ENCODE results near the gene ZNF101.

The ZNF101 gene

DNA sequence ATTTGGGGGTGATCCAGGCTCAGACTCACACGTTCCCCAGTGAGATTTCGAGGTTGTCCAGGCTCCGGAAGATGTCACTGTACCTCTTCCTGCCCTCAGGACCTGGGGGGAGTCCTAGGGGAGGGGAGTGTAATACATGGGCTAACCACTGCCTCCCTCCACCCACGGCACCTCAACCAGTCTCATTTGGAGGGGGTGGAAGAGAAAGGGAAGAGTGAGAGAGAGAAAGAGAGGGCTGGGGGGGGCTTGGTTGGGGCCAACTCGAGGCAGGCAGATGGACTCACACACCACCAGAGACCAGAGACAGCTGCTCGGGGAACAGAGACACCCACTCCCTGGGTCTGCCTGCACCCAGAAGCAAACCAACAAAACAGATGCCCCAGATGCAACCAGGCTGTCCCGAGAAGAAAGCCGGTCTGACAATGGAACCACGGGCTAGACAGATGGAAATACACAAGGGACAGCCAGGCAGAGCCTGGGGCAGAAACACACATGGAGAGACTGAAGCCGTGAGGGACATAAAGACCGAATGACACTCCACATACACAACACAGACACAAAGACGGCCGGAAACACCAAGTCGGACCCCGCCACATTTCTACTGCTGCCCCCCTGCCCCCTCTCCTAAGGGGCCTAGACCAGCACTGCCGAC, 26.0 kb upstream of the ZNF101 start:
- DNase-seq = peak; percentile 42 to 70

DNA sequence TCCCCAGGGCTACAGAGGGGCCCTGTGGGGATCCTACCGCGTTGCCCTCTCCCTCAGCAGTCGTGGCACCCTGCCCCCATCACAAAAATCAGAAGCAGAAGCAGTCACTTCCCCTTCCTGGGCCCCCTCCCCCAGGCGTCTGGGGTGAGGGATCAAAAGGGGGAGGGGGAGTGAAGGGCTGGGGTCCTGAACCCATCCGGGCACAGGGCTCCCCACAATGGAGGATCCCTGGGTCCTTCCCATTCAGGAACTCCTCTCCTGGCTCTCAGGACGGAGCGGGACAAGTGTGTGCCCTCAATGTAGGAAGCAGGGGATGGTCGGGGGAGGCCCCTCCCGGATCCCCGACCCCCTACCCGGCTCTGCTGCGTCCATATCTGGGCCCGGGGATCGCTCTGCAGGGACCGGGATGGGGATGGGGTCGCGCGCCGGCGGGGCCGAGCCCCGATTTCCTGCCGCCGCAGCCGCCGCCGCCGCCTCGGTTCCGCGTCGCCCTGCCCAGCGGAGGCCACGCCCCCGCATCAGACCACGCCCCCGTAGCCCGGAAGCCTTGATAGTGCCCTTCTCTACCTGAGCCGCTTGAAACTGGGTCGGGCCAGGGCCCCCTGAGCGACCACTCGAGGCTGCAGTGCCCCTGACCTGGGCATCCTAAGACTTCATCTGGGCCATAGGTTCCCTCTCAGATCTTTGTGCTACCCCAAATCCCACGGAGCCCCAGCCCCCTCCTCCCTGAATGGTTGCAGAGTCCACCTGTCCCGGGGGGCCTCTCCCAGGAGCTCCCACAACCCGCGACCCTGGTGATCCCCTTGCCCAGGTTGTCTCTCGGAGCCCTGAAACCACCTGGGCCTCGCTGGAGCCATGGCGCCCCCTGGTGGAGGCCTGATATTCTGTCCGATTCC, 25.2 kb upstream of the ZNF101 start, which contains the start of gene GMIP:
TSS of gene GMIP (minus strand) at position 500 of the 896 bp plus-strand sequence. CDS start at position 372, 128 bp downstream.
- peak; percentile 85 to 91 for DNase-seq

DNA sequence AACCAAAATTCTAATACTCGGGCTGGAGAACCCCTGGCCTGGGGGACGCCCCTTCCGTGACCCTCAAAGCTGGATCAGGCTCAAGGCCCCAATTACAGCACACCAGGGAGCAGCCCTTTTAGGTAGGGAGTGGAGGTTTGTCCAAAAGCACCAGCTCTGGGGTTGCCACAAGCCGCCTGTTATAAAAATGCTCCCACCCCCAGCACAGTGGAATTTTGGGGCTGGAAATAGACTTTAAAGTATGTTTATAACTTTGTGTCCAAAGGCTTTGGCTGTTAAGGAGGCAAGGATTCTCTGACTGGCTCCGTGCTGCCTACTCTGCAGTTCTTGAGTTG, 24.6 kb upstream of the ZNF101 start:
- no peak for DNase-seq

DNA sequence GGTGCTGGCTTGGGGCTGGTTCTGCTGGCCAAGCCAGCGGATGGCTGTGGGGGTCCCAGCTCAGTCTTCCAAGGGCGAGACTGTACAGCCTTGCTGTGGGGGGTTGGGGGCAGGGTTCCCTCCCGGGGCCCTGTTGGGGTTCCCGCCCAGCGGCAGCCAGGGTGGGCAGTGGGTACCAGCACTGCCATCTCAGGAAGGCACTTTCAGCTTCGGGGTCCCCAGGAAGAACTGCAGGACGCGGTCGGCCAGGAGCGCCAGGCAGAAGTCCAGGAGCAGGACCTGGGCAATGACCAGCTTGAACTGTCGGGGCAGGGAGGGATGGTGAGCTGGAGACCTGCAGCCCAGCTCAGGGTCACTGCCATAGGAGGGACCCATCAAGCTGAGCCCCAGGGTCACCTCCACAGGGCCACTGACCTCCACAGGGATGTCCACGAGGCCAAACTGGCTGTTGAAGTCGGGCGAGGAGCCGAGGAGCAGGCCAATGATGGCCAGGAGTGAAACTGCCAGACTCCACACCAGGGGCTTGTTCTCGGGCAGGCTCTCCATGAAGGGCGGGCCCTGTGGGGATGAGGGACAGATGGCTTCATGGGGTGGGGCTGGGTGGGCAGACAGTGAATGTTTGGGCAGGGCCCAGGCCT, 23.3 kb upstream of the ZNF101 start:
- no peak for DNase-seq

DNA sequence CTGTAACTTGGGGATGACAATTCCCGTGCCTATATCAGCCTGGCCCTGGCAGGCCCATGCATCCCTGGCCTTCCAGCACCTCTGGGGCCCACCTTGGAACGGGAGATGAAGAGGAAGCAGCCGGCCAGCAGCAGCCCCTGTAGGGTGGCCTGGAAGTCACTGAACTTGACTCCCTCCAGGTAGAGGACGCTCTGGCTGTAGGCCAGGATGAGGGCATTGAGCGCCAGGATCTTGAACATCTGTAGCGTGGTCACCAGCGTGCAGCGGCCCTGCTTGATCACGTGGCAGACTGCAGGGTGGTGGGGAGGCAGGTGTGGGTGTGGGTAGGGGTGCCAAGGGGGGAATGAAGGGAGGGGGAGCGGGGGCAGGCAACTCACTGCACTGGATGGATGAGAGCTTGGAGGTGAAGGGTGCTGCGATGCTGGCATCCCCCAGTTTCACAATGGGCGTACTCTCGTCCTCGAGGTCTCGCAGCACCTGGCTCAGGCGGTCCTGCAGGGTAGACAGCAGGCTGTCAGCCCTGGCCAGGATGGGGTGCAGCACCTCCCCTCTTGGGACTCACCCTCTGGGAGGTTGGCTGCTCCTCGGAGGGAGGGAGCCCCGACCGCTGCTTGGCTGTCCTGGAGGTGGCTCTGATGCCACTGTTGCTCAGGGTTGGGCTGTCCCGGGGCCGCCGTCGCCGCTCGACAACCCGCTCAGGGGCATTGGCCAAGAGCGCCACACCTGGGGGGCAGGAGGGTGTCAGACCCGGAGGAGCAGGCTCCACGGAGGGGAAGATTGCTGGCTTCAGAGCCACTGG, 21.4 kb upstream of the ZNF101 start:
- DNase-seq = no peak

DNA sequence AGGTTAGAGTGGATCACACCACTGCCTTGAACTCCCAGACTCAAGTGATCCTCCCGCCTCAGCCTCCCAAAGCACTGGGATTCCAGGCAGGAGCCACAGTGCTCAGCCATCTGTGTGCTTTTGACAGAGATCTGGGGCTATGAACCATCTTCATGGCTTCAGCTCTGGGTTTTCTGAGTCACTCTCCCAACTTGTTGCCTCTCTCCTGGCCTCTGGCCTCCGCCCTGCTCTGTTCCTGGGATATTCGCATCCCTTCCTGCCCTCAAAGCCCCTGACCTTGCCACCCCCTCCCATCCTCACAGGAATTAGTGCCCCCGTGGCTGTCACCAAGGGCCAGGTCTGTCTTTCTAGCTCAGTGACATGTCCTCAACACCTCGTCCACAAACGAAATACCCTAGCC, 19.5 kb upstream of the ZNF101 start:
- DNase-seq = no peak

DNA sequence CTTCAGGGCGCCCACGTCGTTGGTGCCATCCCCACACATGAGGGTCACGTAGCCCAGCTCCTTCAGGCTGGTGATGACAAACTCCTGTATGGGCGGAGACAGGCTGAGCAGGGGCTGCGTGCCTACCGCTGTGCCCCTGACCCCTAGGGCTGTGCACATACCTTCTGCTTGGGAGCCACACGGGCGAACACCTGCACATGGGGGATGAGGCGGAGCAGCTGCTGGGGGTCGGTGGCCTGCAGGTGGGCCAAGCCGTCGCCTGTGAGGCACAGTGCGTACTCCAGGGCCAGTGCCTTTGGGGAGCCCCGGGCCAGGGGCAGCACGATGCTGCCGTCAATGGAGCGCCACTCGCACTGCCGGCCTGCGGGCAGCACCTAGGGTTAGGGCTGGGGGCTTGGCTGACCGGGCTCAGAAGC, 19.1 kb upstream of the ZNF101 start:
- no peak for DNase-seq

DNA sequence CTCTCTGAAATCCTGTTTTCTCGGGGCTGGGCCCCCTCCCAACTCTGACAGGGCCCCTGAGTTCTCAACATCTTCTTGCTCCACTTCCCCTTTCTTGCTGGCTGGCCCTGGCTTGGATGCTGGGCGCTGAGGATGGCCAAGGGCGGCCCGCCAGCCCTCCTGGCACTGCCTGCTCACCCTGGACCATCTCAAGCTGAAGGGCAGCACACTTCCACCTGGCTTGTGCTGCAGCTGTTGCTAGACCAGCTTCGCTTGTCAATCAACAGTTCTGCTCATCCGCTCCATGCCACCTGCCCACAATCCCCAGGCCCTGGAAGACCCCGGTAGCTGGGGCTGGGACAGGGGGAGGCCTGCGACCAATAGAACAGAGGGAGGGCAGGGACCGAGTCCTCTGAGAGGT, 18.3 kb upstream of the ZNF101 start:
- no peak for DNase-seq

DNA sequence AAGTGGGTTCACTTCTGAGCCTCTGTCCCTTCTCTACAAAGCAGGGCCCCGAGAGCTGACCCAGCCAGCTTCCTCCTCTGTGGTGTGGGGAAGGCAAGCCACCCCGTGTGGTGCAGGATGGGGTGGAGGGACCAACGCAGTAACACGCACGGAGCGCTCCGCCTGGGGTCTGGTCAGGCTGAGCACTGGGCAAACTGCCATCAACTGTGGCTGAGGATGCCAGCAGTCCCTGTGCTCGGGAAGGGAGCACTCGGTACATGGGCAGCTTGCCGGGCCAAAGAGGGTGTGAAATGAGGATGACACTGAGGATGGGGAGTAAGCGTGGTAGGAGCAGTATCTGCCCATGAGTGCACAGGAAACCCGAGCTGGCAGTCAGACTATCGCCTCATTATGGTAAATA, 17.6 kb upstream of the ZNF101 start:
- DNase-seq = no peak

DNA sequence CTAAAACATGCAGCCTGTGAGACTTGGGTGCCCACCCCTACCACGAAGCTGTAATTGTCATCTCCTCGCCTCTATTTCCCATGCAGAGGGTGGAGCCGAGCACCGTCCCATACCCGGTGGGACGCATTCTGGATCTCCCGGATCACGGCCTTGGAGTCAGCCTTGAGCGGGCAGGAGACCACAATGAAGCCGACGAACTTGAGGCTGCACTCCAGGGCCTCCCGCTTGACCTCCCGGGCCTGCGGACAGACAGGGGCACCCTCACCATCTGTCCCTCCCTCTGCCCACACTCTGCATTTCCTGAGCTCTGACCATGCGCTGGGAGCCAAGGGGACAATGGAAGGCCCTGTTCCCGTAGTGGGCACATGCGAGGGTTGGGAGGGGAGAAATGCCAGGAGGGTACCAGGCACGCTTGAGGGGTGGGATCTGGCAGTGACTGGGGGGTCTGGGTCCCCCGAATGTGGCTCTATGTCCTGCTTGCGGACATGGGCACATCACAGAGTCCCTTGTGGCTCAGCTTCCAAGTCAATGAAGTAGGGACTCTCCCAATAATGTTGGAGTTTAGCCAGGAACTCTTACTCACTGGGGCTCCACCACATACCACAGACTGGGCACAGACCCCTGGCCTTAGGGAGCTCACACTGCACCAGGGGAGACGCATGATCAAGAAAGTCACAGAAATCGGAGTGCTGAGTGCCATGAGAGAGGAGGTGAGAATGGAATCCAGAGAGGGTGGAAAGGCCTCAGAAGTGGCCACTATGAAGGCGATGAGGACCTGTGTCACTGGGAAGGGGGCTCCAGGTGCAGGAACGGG, 15.9 kb upstream of the ZNF101 start:
- no peak for DNase-seq

DNA sequence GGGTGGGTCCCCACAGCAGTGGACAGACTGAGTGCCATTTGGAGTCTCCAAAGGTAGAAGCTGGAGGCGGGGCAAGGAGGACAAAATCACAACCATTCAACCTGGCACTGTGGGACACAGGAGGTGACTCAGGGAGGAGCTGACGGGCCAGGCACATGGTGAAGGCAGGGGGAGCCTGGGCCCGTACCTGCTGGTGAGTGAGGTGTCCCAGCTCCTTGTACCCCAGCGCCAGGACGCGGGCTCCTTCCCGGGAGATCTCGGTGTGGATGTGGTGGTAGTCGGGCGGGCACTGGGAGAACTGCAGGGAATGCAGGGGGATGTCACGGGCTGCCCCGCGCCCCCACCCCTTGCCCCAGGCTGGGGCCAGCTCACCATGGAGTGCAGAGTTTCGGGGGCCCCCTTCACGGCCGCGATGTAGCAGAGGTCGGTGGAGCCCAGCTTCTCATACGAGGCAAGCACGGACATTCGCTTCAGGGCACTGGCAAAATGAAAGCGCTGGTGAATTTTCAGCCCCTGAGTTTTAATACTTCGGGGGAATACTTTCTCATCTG, 15.0 kb upstream of the ZNF101 start:
- no peak for DNase-seq

DNA sequence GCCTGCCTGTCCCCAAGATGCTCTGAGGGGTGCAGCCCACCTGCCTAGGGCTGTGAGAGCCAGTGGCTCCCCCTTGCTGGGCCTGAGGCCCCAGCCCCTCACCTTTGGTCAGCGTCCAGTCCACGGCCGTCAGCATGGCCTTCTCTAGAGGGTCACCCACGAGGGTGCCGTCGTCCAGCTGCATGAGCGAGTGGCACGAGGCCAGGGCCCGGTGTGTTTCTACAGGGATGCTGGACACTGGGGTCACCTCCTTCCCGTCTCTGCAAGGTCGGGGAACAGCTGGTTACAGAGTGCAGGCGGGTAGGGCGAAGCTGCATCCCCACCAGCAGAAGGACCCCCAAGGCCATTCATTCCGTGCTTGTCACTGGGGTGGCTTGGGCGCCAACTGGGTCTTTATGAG, 14.2 kb upstream of the ZNF101 start:
- no peak for DNase-seq

DNA sequence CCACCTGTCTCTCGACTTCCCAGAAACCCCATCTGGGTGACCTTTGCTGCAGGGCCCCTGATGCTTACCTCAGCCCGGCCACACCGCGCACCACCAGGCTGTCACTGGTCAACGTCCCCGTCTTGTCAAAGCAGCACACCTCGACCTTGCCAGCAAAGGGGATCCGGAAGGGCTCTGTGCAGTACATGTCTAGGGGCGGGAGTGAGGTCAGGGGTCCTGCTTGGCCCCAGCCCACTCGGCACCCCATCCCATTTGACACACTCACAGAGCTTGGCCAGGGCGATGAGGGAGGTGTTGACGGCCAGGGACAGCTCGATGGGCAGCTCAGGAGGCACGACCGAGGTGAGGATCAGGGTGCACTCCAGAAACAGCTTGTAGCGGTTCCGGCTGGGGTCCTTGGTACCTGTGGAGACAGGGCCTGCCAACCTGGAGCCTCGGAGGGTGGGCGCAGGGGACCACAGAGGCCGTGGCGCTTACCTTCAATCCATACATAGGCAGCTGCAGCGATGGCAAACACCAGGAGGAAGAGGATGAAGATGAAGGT, 13.5 kb upstream of the ZNF101 start:
- DNase-seq = no peak

DNA sequence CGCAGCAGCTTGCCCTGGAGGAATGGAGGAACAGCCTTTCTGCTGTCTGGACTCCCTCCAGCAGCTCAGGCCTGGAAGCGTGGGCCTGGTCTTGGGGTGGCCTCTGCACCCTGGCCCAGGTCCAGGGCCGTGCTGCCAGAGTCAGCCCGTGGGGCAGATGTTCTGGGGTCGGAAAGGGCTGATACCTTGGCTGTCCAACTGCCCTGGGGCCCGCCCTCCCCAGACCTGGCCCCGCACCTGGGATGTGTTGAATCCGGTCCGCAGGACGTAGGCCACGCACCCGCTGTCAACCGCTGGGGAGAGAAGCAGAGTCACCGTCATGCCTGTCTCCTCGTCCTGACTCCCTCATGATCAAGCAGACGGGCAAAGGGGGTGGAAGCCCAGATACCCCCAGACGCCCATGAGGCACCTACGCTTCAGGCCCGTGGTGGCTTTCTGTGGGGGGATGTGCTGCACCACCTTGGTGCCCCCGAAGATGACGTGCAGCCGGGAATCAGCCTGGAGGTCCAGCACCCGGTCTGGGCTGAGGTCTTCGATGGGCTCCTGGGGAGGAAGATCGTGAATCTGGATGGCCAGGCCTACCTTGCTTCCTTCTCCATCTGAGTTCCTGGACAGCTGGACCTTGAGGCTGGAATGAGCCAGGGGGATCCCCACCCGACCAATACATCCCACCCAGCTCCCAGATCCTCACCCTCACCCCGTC, 12.8 kb upstream of the ZNF101 start:
- no peak for DNase-seq

DNA sequence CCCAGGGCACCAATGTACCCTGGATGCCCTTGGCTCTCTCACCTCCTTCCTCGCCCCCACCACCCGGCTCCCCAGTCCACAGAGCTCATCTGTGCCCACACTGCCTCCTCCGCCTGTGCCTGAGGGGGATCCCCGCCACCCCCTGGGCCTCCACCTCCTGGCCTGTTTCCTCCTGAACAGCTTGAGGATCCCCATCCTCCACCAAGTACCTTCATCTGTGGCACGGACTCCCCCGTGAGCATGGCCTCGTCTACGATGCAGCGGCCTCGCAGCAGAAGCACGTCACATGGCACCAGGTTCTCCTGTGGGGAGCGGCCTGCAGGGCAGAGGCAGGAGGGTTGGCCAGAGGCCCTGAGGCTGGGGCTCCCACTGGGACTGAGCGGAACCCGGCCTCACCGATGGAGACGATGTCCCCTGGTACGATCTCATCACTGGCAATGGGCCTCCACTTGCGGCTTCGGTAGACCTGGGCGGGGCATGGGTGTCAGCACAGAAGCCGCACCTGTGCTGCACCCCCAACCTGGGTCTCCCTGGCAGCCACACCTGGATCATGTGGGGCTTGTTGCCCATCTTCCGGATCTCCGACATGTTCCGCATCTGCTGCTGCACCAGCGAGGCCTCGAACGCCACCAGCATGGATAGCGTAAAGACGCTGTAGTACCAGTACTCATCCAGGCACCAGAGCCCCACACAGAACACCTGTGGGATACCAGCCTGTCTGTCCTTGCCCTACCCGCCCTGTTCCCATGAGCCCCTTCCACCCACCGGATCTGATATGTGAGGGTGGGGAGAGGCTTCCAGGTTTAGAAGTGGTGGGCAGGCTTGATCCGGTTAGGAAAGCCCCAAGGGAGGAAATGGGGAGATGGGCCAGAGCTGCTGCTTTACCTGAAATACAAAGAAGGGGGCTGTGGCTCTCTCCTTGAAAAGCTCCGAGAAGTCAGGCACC, 11.9 kb upstream of the ZNF101 start:
- no peak for DNase-seq

DNA sequence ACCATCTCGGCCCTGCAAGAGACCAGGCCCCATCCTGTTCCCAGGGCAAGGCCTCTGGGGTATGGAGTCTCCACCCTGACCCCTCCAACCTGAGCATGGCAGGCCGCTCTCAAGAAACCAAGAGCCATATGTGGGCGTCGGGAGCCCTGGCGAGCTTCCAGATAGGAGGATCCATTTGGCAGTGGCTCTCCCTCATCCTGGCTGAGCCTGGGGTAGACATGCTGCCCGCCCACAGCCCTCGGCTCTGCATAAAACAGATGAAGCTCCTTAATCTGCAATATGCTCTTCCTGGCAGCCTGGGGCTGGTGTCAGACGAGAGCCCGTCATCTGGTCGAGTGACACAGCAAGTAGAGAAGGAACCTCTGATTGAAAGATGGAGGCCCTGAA, 11.2 kb upstream of the ZNF101 start:
- no peak for DNase-seq

DNA sequence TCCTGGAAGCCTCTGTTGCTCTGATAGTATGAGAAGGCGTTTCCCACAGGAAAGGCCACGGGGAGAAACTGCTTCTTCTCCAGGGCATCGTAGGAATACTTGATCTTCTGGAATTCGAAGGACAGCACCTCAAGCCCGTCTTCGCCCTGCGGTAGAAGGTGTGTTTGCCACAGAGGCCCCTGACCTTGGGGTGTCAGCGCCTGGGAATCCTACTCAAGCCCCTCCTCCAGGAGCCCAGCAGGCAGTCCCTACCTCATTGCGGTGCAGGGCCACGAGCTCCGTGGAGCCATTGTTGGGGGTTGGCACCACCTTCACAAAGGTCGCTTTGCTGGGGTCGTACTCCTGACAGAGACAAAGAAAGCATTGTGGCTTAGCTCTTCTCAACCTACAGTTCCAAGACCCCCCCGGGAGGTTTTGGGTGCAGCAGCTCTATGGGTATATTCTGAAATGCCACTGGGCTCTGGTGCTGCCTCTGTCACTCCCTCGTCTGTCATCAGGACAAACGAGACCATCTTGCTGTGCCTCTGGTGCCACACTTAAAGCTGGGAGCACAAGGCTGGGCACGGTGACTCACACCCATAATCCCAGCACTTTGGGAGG, 8.9 kb upstream of the ZNF101 start:
- DNase-seq = no peak

DNA sequence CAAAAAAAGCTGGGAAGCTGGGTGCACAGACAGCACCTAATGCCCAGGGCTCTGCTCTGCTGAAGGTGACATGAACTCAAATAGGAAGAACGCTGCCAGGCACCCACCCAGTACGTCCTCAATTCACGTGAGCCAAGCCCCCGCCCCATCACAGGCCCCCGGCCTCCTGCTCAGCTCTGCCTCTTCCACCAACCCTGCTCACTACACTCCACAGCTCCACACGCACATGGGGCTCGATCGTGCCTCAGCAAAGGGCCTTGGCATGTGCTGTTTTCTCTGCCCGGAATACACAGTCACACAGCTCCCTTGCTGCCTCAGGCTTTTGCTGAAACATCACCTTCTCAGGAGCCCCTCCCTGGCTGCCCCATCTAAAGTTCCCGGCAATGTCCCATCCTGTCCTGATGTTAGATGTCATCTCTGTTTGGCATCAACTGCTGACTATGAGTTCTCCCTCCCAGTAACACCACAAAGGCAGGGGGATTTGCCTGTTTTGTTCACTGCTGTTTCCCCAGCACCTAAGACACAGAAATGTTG, 7.4 kb upstream of the ZNF101 start:
- no peak for DNase-seq

DNA sequence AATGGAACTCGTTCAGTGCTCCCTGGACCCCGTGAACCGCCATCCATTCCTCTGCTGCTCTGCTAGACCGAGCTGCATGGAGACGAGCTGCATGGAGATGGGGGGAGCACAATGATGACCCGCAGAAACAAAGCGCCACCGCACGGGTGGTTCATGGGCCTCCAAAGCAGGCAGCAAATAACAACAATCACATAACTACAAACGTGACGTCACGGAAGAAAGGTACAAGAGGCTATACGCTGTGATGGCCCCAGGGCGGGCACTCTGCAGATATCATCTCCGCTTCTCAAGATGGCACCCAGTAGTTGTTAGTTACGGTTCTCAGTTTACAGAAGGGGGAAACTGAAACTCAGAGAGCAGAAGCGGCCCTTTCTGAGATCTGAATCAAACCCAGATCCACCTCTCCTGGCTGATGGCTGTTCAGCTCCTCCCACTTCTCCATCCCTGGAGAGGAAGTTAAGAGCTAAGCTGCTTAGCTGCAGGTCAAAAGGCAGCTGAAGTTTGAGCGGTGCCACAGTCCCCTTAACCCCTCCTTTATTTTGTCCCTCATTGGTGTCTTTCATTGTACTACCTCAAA, 6.9 kb upstream of the ZNF101 start:
- peak; percentile 81 to 82 for DNase-seq

All from CD4-positive, alpha-beta T cell treated with Interferon alpha-2 for 1 hour (primary cell).